ENCODE results near the gene CUX1.

CUX1 gene

DNA sequence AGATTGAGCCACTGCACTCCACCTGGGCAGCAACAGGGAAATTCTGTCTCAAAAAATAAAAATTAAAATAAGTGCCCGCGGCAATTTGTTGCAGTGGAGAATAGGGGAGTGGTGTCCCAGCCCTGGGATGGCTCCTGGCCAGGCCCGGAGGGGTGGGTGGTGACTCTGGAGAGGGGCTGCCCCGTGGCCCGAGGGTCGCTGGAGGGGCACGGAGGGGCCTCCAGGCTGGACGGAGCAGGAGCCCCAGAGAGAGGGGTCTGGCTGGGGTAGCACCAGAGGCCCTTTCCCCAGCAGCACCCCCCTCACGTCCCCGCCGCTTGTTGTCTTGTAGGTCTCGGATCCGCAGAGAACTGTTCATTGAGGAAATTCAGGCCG is 430.6 kb downstream of the CUX1 start:
- DNase-seq (ENCODE audit: low read depth) = no peak

DNA sequence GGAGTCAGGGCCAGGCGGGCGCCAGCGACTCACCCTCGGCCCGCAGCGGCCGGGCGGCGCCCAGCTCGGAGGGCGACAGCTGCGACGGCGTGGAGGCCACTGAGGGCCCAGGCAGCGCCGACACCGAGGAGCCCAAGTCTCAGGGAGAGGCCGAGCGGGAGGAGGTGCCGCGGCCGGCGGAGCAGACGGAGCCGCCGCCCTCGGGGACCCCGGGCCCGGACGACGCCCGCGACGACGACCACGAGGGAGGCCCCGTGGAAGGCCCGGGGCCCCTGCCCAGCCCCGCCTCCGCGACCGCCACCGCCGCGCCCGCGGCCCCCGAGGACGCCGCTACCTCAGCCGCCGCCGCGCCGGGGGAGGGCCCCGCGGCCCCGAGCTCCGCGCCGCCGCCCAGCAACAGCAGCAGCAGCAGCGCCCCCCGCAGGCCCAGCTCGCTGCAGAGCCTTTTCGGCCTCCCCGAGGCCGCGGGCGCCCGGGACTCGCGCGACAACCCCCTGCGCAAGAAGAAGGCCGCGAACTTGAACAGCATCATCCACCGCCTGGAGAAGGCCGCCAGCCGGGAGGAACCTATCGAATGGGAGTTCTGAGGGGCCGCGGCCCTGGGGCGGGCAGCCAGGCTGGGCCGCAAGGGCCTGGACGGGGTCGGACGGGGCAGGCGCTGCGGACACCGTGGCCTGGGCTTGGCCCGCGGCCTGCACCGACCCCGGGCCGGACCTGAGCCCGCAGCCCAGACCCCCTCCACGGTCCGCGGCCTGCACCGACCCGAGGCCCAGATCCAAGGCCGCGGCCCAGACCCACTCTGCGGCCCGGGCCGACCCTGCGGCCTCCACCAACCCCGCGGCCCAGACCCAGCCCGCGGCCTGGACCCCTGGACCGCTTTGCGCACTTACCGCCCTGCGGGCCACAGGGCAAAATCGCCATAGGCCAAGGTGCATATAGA is 431.3 kb downstream of the CUX1 start:
- DNase-seq (ENCODE audit: low read depth) = no peak

DNA sequence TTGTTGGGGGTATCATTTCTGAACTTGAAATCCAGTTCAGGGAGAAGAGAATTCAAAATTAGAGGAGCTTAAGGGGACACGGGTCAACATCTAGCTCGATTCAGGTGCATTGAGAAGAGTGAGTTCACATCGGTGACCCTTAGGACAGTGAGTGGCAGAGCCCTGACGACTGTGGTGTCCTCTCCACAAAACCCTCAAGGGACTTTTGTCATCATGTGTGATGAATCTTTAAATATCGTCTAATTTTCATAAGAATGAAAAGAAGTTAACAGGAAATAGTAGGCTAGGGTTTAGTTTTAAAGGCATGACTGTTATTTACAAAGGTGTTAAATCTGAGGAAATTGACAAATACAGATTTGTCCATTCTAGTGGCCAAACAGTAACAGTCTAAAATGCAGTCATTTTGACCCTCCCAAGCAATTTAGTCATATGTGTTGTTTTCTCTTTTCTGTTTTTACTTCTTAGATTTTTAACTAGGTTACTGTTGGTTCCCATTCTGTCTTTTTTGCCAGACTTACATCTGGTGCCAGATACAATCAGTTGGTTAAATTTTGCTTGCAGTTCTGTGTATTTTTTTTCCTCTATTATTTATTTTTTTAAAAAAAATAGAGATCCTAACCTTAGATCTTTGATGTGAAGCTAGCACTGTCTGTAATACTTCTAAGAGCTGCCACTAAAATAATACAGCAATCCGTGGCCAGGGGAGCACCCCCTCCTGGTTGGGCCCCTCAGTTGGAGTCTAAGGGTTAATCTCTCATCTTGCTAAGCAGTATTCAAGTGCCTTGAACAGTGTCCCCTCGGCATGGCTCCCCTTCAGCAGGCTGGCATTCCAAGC is 434.3 kb downstream of the CUX1 start:
- no peak for DNase-seq (ENCODE audit: low read depth)

DNA sequence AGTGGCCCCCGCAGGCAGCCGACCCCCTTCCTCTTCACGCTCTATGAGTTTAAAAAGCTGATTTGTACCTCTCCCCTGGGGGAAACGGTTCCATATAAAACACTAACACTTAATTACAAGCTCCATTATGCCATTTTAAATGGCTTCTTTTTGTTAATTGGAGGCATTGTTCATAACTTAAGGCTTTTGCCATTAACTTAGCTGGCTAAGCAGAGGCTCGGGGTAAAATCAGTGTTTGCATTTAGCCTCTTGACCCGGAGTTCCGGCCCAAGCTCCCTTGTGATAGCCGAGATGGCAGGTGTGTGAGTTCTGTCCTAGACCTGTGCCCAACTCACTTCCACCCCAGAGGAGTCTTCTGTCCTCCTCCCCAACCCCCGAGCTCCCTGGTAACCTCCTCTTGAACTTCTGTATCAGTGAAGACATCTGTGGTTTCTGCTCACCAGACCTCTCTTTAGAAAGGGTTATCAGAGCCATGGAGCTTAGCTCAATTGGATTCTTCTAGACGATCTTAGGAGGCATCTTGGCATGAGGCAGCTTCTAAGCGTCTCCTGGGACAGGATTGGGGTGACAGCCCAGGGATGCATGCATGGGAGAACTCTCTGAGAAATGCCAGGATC is 435.0 kb downstream of the CUX1 start:
- DNase-seq (ENCODE audit: low read depth) = no peak

DNA sequence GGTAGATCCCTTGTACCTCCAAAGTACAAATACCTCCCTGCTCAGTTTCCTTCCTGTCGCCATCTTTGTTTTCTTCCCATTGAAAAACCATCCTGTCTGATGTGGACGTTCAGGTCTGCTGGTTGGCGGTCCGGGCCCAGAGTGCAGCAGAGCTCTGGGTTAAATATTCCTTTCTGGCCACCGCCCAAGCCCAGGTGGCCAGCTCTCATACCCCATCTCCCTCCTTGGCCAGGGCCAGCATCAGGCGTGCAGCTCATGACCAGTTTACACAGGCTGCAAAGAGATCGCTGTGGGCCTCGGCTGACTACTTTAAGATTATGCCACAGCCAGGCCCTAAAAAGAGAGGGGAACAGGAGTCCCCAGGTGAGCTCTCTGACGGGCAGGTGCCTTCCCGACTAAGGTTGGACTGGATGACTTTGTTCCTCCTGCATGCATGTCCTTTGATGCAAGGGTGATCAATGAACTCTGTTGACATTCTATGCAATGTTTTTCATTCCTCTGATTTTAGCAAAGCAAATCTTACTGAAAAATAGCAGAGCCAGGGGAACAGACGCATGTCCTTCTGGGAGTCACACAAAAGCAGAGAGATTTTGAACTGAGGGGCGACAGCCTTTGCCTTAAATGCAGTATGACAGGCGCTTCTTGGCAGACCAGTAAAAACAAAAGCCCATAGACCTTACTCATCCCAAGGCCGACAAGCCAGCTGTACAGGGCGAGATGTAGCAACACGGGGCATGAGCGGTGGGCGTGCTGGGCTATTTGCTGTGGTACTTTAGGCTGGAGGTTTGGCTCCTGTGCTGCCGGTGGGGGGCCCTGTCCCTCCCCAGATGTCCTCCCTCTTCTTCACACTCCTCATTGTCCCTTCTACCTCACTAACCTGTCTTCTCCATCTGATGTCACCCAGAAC is 435.9 kb downstream of the CUX1 start:
- no peak for DNase-seq (ENCODE audit: low read depth)

DNA sequence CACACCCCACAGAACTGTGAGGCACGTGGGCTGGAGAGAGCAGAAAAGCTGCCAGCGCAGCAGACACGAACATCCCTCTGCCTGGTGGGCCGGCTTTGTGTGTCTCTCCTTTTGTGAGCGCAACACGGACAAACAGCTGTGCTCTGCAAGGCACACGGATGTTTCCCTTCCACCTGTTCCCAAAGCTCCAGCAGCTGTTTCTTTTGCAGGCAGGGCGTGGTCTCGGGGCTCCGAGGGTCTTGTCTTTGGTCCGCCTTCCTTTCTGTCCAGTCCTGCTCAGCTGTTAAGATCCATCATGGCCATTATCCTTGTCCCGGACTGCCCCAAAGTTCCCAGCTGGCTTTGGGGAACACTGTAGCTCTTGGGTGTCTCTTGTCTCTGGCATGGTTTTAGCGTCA is 436.5 kb downstream of the CUX1 start:
- DNase-seq (ENCODE audit: low read depth) = no peak

DNA sequence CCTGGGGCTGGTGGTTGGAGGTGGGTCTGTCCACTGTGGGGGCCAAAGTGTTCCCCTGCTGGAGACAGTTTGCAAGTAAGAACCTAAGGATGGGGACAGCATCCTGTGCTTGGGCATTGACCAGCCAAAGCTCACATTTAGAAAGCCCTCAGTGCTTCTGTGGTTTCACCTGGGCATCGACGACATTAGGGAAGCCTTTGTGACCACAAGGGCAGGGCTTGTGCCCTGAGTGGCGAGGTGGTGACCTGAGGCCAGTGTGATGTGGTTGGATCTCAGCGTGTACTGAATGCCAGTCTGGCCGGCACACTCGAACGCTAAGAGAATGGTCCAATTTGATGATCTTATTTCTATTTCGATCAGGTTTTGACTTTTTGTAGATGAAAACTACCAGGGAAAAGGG is 437.1 kb downstream of the CUX1 start:
- no peak for DNase-seq (ENCODE audit: low read depth)

DNA sequence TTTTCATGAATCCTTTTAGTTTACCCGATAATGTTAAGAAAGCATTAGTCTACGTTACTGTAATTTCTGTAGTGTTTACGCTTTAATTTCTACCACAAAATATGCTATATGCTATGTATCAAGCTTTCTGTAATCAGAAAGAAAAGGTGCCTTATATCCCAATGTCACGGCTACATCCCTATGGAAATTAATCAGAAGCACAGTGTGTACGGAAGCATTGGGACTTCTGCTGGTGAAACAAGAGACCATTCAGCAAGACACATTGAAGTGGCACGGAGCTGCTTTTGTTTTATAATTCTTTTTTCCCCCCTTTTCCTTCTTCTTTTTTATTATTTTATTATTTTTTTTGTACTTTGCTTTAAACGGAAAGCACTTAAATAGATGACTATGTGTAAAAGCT is 438.1 kb downstream of the CUX1 start:
- DNase-seq (ENCODE audit: low read depth) = no peak

DNA sequence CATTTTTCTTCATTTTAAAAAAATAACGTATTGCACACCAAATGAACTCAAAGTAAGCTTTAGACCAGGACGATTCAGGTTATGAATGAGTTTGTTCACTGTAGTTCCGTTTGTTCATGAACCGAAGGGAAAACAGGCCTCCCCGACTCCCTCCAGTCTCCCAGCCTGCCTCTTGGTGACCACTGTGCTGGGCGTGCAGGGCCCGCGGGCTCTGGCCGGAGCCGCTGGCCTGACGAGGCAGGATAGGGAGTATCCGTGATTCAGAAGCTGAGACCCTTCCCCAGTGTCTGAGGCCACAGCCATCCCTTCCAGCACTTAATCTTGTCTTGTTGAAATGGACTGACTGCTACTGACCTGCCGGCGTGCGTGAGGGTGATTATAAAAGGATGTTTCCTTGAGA is 438.5 kb downstream of the CUX1 start:
- DNase-seq (ENCODE audit: low read depth) = no peak

DNA sequence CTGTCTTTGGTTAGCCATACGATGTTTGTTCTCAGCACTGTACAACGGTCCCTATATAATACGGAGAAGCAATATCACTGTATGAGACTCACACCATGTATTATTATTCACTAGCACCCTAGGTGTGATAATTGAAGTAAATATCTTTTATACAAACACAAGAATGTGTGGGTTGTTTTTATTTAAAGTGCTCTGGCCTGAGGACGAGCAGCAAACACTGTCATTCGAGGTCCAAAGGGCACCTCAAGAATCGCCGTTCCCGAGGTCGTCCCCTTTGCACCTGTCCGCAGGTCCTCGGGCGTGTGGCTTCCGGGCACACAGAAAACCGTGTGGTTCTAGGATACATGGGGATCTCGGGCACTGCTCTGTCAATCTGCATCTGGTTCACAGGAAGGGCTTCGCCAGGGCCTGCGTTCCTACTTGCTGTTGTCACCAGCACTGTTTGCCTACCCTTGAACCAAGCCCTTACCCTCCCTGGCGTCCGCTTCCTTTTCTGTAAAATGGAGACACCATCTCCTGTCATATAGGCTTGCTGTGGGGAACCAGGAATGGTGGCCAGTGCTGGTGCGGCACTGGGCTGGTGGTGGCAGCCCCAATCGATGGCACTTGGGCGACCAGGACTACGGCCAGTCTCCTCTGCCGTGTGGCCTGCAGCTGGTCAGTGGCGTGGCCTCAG is 440.8 kb downstream of the CUX1 start:
- no peak for DNase-seq (ENCODE audit: low read depth)

DNA sequence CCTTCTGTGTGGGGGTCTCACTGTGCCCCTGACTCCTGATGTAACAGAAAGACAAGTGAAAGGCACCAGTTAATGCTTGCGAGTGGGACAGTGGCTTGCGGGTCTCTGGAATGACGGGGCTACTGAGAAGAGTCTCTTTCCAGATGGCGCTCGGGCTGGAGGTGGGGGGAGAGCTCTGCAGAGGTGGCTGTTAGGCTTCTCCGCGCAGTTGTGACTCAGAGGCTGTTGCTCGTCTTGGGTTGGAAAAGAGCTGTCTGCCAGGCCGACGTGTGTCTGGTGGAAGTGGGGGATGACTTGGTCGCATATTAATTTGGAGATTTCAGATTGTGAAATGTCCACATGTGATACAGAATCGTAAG is 441.3 kb downstream of the CUX1 start:
- DNase-seq (ENCODE audit: low read depth) = no peak

DNA sequence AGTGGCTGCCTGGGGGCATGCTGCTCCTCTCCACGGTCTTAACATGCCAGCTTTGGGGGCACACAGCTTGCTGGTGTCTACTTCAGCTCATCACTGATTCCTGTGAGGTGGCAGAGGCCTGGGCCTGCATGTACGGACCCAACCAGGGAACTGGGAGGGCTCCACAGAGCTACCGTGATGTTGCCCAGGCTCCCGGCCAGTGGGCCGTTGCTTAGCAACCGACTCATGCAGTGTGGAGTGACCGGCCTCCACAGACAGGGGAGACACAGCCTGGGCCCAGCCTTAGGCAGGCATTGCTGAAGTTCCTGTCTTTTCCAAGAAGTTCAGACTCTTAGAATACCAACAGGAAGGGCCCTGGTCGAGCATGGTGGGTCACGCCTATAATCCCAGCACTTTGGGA is 443.4 kb downstream of the CUX1 start:
- DNase-seq (ENCODE audit: low read depth) = no peak

DNA sequence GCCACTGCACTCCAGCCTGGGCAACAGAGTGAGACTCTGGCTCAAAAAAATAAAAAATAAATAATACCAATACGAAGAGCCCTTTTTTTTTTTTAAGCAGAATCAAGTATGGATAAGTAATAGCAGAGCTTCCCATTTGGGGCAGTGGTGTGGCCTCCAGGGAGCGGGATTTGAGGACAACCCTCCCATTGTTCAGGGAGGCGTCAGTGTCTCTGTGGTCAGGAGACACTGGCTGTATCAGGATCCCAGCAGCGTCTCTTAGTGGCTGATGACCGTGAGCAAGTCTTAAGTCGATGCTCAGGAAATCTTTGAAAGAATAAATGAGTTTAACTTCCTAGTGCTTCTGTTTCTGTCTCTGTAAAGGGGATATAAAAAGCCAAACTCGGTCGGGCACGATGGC is 444.0 kb downstream of the CUX1 start:
- no peak for DNase-seq (ENCODE audit: low read depth)

DNA sequence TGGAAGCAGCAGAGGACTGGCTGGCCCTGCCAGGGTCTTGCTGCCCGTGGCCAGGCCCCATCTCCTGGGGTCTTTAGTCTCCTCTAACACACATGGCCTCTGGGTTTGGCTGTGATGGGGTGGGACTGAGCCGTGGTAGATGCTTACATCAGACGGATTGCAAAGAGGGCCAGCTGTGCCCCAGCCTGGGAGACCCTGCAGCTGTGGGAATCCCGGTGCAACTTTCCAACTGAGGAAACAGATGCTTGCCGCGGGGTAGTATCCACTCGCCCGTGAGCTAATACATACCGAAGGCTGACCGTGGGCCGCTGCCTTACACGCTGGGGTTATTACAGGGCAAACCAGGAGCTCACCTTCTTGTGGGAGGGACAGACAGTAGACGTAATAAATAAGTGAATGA is 445.1 kb downstream of the CUX1 start:
- DNase-seq (ENCODE audit: low read depth) = no peak

DNA sequence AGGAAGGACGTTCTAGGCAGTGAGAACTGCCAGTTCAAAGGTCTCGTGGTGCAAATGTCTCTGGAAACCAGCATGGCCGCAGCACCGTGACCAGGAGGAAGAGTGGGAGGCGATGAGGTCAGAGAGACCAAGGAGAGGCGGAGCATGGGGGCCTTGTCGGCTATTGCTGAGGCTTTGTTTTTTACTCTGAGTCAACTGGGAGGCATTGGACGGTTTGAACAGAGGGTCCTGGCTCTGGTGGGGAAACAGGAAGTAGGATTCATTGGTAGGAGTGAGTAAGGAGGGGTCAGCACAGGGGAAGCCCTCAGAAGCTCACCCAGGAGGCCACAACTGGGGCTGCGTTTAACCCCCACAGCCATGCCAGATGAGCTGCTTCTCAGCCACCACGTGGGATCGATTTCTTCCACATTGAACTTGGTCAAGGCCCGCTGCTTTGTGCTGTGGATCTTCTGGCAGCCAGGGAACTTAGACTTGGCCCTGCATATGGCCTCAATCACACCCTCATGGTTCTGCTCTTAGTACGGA is 447.0 kb downstream of the CUX1 start:
- DNase-seq (ENCODE audit: low read depth) = no peak

DNA sequence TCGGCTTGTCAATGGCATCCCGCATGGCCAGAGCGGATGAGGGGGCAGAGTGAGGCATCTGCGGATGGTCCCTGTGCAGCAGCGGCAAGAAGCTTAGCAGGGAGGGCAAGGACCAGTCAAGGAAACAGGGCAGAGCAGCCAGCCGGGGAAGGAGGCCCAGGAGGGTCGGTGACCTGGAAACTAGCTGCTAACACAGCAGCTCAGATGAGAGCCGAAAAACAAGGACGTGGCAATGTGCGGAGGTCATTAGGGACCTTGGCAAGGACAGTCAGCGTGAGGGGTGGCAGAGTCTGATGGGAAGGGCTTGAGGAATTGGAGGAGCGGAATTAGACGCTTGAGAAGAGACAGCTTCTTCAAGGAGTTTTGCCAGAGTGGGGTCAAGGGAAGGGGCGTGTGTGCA is 449.1 kb downstream of the CUX1 start:
- DNase-seq (ENCODE audit: low read depth) = no peak

DNA sequence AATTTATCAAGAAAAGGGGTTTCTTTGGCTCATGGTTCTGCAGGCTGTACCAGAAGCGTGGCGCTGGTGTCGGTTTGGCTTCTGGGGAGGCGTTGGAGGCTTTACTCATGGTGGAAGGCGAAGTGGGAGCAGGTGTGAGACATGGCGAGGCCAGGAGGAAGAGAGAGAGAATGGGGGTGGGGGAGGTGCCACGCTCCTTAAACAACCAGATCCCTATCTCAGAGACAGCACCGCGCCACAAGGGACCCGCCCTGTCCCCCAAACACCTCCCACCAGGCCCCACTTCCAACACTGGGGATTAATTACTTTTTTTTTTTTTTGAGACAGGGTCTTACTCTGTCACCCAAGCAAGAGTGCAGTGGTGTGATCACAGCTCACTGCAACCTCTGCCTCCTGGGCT is 451.2 kb downstream of the CUX1 start:
- no peak for DNase-seq (ENCODE audit: low read depth)

DNA sequence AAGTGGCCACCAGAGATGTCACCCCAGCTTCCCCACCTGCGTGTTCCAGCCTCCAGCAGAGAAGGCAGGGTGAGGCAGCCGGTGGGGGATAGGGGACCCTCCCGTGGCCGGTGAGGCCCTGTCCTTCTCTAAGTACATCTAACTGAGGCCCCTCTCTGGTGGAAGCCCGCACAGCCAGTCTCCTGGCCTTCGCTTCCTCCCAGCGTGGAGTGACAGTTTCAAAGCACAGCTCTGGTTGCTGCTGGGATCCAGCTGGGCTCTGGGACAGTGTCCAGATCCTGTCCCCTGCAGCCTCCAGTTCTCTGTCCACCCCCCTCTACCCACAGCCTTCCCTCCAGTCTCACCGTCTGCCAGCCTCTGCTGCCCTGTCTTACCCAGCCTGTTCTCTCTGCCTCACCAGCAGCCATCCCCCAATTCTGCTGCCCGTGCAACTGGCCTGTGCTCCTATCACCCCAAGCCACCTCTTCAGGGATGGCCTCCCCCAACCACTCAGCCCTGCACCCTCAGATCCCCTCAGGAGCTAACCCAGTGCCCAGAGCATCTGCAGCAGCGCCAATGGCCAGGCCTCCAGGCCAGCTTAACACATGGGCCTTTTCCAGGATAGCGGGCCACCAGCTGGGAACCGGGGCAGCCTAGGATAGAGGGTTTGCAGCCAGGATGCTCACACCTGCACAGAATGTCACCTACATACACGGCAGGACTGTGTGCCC is 452.9 kb downstream of the CUX1 start:
- no peak for DNase-seq (ENCODE audit: low read depth)

DNA sequence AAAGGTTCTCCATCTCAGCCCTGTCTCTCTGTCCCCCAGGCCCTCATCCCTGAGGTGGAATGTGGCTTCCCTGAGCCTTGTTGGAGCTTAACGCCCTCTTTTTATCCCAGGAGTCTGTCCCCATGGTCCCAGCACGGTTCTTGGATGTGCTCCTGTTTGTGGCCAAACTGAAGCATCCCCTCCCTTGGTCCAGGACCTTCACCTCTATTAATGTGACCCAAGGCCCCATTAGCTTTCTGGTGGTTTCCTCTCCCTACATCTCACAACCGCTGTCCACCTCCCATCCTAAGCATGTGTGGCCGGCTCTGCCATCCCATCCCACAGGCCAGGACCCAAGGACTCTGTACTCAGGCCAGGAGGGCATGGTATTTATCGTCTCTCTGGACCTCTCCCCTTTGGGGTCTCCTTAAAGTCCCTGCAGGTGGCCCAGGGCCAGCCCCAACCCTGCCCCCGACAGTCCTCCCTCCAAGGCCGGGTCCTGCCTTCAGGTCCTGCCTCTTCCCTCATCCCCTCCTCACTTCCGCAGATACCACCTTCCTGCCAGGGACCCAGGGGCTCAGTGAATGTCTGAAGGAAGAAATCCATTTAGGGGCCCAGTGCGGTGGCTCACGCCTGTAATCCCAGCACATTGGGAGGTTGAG is 453.9 kb downstream of the CUX1 start:
- no peak for DNase-seq (ENCODE audit: low read depth)
